Activated naive CD8-positive, alpha-beta T cell treated with anti-CD3 and anti-CD28 coated beads for 36 hours (primary cell): ENCODE measurements around the gene SLC7A6OS. TPM values are rescaled to one million over a fixed set of nuclear protein-coding genes. Genes with fewer than 3 reads are reported as not detected.
A peak's percentile ranks its signal among the peaks of the same experiment; 100 is the strongest.

Source experiments
- DNase-seq: peaks from one replicate; pipeline ENCODE4 v3.0.0; 2021
- H3K27ac Mint-ChIP-seq: one replicate; pipeline ENCODE4 v1.8.0; 2022; ENCODE audit warnings: mild to moderate bottlenecking, moderate library complexity, mixed read lengths
- H3K27me3 Mint-ChIP-seq: one replicate; pipeline ENCODE4 v1.8.0; 2022; ENCODE audit warnings: mild to moderate bottlenecking, mixed read lengths
- H3K36me3 Mint-ChIP-seq: one replicate; pipeline ENCODE4 v1.8.0; 2021; ENCODE audit warnings: mild to moderate bottlenecking, mixed read lengths
- H3K4me1 Mint-ChIP-seq: one replicate; pipeline ENCODE4 v1.8.0; 2021; ENCODE audit warnings: mixed read lengths
- H3K4me3 Mint-ChIP-seq: one replicate; pipeline ENCODE4 v1.8.0; 2022; ENCODE audit warnings: mild to moderate bottlenecking, moderate library complexity, mixed read lengths
- H3K9me3 Mint-ChIP-seq: one replicate; pipeline ENCODE4 v1.8.0; 2022; ENCODE audit warnings: mixed read lengths
- total RNA-seq, 2 experiments: library from RNA; stranded (reverse); gene quantifications; one replicate each; pipeline ENCODE4 v1.2.3, GENCODE V29; 2021

The SLC7A6OS gene
- 10 to 100 TPM; 23.0 to 23.3 TPM for total RNA-seq

DNA sequence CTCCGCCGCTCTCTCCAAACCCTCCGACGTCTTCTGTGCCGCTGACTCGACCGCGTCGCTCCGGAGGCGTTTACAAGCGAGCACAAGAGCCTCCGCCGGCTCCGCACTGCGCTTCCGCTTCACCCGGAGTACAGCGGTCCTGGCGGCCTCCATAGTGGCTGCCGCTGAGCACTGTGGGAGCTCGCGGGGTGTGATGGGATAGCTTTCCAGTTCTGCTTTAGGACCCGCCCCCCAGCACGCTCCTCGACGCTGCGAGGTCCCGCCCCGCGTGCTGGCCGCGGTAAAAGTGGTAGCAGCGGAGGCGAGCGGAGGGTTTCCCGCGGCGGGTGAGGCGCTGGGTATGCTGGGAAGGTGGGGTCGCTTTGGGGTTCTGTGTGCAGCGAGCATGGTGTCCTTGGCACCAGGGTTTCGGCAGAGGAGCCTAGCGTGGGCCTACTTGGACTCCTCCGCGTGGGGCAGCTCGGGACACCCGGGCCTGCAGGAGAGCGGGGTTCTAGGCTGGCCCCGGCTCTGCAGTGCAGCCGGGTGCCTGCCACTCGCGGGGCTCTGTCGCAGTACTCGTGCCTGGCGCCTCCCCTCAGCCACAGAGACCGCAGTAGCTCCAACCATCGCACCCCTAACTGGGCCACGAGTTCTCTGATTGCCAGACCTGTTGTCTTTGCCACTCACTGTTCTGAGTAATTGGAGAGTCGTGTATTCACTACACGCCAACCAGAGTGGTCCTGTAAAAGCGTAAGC is at the start of gene SLC7A6OS, which contains the start of gene PRMT7:
Gene SLC7A6OS (minus strand): TSS at position 173 of the 738 bp plus-strand sequence. CDS start 20 bp downstream, at position 153.
Gene PRMT7 (plus strand): TSS at position 246 of the 738 bp plus-strand sequence. CDS start 4,961 bp downstream, outside the sequence.
- peak within 1 kb of the TSS; percentile 93 for H3K4me3 Mint-ChIP-seq
- H3K27me3 Mint-ChIP-seq: no peaks in the 10 kb centered on the region
- H3K9me3 Mint-ChIP-seq: no peaks in the 10 kb centered on the region
- H3K27ac Mint-ChIP-seq: peak within 1 kb of the TSS; percentile 95
- peaks cover 41% of the 10 kb centered on the region for H3K4me1 Mint-ChIP-seq
- DNase-seq: peak; percentile 95
- H3K36me3 Mint-ChIP-seq: peaks cover 19% of the 10 kb centered on the region

DNA sequence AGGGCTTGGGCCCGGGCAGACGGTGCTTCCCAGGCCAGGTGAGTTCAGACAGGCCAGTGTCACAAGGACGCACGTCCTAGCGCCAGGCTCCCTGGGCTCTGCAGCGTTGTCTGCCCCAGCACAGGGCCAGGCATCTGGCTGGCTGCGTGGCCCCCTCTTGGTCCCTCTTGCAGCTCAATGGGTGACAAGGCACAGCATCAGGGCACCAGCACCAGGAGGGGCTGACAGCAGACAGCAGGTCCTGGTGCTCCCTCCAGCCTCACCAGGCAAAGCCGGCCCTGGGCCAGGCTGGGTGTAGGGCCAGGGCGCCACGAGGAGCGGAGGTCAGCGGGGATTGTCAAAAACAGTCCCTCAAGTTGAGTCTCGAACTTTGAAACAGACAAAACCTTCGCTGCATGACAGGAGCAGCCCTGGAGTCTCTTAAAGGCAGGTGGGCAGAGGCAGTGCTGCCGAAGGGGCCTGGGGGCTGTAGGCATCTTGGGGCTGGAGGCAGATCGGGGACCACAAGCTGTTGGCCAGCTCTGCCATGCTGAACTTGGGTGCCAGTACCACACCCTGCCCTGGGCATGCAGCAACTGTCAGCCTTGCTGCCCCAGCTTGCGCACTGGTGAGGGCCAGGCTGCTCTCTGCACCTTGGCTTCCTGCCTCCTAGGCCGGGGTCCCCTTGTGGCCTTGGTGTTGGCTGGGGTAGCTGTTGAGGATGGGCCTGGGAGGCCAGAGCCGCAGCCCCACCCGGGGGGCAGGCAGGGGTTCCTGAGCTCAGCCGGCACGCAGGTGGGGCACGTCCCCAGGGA is 48.8 kb upstream of the SLC7A6OS start:
- DNase-seq: no peak
- Mint-ChIP-seq H3K27ac (no peak overlapping the region), H3K4me1 (peaks cover 24% of the 10 kb centered on the region), H3K27me3 (peaks cover 4% of the 10 kb centered on the region), H3K36me3 (peaks cover 24% of the 10 kb centered on the region), H3K9me3 (no peaks in the 10 kb centered on the region), H3K4me3 (no peak overlapping the region)

DNA sequence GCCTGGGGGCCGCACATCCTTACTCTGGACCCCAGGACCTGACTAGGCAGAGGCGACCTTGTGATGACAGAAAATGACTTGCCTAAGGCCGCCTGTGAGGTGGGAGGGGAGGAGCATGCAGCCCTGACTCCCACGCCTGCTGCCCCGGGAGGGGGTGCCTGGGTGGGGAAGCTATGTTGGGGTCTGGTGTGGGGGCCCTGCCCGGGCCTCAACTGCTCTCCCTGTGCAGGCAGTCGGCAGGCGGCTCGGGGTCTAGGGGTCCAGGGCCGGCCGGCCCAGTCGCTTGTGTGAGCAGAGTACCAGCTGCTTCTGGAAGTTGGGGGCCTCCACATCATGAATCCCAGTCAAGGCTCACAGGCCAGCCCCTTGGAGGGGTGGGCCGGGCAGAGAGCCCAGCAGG is 48.2 kb upstream of the SLC7A6OS start:
- Mint-ChIP-seq H3K27me3 (peaks cover 2% of the 10 kb centered on the region), H3K36me3 (peaks cover 28% of the 10 kb centered on the region), H3K4me1 (peaks cover 24% of the 10 kb centered on the region), H3K4me3 (no peak overlapping the region), H3K9me3 (no peaks in the 10 kb centered on the region), H3K27ac (no peak overlapping the region)
- no peak for DNase-seq

DNA sequence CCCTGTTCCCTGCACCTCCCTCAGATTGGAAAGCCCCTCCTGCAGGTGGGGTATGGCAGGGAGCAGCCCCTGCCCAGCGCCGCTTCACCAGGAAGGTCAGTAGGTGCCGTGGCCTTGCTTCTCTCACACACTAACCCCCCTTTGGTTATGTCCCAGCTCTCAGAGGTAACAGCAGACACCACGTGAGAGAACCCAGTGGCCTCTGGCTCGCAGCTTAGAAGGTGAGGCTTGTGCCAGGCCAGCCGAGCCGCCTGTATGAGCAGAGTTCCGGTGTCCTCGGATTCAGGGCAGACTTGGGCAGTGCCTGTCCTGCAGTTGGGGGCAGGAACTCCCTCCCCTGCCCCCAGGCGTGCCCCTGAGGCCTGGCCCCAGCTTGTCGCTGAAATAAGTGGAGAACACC is 47.2 kb upstream of the SLC7A6OS start:
- peaks cover 24% of the 10 kb centered on the region for H3K4me1 Mint-ChIP-seq
- no peaks in the 10 kb centered on the region for H3K9me3 Mint-ChIP-seq
- peaks cover 31% of the 10 kb centered on the region for H3K36me3 Mint-ChIP-seq
- H3K4me3 Mint-ChIP-seq: no peak overlapping the region
- DNase-seq: no peak
- H3K27ac Mint-ChIP-seq: no peak overlapping the region
- no peaks in the 10 kb centered on the region for H3K27me3 Mint-ChIP-seq

GRCh38 chr16:68357521-68357922 is 46.8 kb upstream of the SLC7A6OS start:
- Mint-ChIP-seq H3K27me3 (no peaks in the 10 kb centered on the region), H3K4me3 (no peak overlapping the region), H3K27ac (no peak overlapping the region), H3K4me1 (peaks cover 24% of the 10 kb centered on the region), H3K36me3 (peaks cover 33% of the 10 kb centered on the region), H3K9me3 (no peaks in the 10 kb centered on the region)
- no peak for DNase-seq

- Mint-ChIP-seq H3K27me3 (no peaks in the 10 kb centered on the region), H3K9me3 (no peaks in the 10 kb centered on the region), H3K4me1 (peaks cover 24% of the 10 kb centered on the region), H3K36me3 (peaks cover 33% of the 10 kb centered on the region), H3K4me3 (no peak overlapping the region), H3K27ac (no peak overlapping the region)
- no peak for DNase-seq
Observed at GRCh38 chr16:68356919-68357286, 46.2 kb upstream of the SLC7A6OS start.

DNA sequence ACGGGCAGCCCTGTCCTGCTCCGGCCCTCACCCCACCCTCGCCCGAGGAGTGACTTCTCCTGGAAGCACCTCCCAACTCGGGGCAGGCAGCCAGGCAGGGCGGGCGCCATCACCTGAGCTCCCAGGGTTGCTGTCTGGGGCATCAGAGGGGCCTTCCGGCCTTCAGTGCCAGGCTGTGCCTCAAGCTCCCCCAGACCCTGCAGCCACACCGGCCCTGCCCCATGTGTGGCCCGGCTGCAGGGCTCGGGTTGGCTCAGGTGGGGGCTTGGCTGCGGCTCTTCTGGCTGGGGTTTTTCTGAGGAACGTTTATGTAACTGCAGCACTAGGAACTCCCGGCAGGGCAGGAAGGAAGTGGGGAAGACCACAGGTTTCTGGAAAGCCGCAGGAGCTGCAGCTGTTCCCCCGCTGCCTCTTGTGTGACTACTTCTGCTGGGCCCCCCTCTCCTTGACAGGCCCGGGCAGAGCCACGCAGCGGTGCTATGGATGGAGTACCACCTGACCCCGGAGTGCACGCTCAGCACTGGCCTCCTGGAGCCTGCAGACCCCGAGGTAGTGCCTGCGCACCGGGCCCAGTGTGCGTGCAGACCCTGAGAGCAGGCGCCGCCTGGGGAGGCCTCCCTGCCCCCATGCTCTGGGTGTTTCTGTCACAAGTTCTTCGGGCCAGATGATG is 45.6 kb upstream of the SLC7A6OS start:
- Mint-ChIP-seq H3K36me3 (peaks cover 34% of the 10 kb centered on the region), H3K27ac (no peak overlapping the region), H3K27me3 (no peaks in the 10 kb centered on the region), H3K9me3 (no peaks in the 10 kb centered on the region), H3K4me1 (peaks cover 24% of the 10 kb centered on the region), H3K4me3 (peak overlapping the region; percentile 45)
- peak; percentile 80 for DNase-seq

DNA sequence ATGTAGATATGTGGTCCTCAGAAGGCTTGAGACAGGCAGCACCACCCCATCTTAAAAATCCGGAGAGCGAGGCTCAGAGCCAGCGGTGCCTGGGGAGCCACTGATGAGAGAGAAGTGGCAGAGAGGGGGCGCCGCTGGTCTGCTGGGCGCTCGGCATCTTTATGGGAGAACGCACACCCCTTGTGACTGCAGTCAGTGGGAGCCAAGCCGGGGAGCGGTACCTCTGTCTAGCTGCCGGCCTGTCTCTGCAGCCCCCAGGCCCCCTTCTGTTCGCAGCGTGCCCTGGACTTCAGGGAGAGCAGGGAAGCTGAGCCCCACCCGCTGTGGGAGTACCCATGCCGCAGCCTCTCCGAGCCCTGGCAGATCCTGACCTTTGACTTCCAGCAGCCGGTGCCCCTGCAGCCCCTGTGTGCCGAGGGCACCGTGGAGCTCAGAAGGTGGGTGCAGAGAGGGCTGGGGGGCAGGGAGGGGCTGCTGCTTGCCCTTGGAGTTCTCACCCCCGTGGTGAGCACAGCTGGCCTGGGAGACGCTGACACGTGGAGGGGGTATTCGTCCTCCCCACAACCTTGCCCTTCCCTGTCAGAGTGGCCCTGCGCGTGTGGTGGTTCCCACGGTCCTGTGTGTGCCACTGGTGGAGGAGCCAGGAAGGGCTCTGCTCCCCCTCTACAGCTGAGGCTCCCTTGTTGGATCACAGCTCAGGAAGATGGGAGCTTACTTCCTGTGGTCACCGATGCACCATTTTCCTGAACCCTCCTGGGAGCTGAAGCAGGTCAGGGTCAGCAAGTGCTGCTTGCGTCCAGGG is 44.9 kb upstream of the SLC7A6OS start:
- Mint-ChIP-seq H3K9me3 (no peaks in the 10 kb centered on the region), H3K27me3 (no peaks in the 10 kb centered on the region), H3K36me3 (peaks cover 37% of the 10 kb centered on the region)

GRCh38 chr16:68354816-68355215 is 44.1 kb upstream of the SLC7A6OS start:
- no peak for DNase-seq
- Mint-ChIP-seq H3K4me1 (peaks cover 24% of the 10 kb centered on the region), H3K36me3 (peaks cover 38% of the 10 kb centered on the region), H3K27me3 (no peaks in the 10 kb centered on the region), H3K9me3 (no peaks in the 10 kb centered on the region), H3K27ac (no peak overlapping the region), H3K4me3 (no peak overlapping the region)

More for the DNA sequence above, 44.9 kb upstream of the SLC7A6OS start:
- H3K4me1 Mint-ChIP-seq: peaks cover 24% of the 10 kb centered on the region
- no peak overlapping the region for H3K4me3 Mint-ChIP-seq
- H3K27ac Mint-ChIP-seq: no peak overlapping the region
- DNase-seq: no peak

GRCh38 chr16:68353366-68353765 is 42.6 kb upstream of the SLC7A6OS start:
- H3K9me3 Mint-ChIP-seq: no peaks in the 10 kb centered on the region
- H3K36me3 Mint-ChIP-seq: peaks cover 48% of the 10 kb centered on the region
- no peaks in the 10 kb centered on the region for H3K27me3 Mint-ChIP-seq
- H3K4me1 Mint-ChIP-seq: peaks cover 24% of the 10 kb centered on the region
- DNase-seq: no peak
- H3K4me3 Mint-ChIP-seq: no peak overlapping the region
- H3K27ac Mint-ChIP-seq: no peak overlapping the region

- Mint-ChIP-seq H3K4me3 (no peak overlapping the region), H3K27me3 (no peaks in the 10 kb centered on the region), H3K36me3 (peaks cover 42% of the 10 kb centered on the region), H3K27ac (no peak overlapping the region), H3K9me3 (no peaks in the 10 kb centered on the region), H3K4me1 (peaks cover 28% of the 10 kb centered on the region)
- DNase-seq: no peak
Observed at GRCh38 chr16:68351991-68352431, 41.3 kb upstream of the SLC7A6OS start.

- Mint-ChIP-seq H3K27me3 (no peaks in the 10 kb centered on the region), H3K36me3 (peaks cover 46% of the 10 kb centered on the region), H3K4me1 (peaks cover 23% of the 10 kb centered on the region), H3K4me3 (no peak overlapping the region), H3K9me3 (no peaks in the 10 kb centered on the region), H3K27ac (no peak overlapping the region)
- DNase-seq: no peak
Observed at GRCh38 chr16:68351463-68351862, 40.7 kb upstream of the SLC7A6OS start.

GRCh38 chr16:68350813-68351350 is 40.1 kb upstream of the SLC7A6OS start:
- Mint-ChIP-seq H3K27me3 (no peaks in the 10 kb centered on the region), H3K27ac (no peak overlapping the region), H3K9me3 (no peaks in the 10 kb centered on the region), H3K4me3 (no peak overlapping the region), H3K36me3 (peaks cover 47% of the 10 kb centered on the region), H3K4me1 (peaks cover 19% of the 10 kb centered on the region)
- DNase-seq: no peak

- Mint-ChIP-seq H3K4me1 (peaks cover 19% of the 10 kb centered on the region), H3K27me3 (no peaks in the 10 kb centered on the region), H3K9me3 (no peaks in the 10 kb centered on the region), H3K27ac (no peak overlapping the region), H3K36me3 (peaks cover 45% of the 10 kb centered on the region), H3K4me3 (no peak overlapping the region)
- DNase-seq: no peak
Observed at GRCh38 chr16:68349838-68350410, 39.2 kb upstream of the SLC7A6OS start.
